BLaER1 treated with 17β-estradiol and CSF1 and Interleukin-3, amounts not matched to agents 10 nM and 100 nM (cell line): ENCODE measurements around the gene CTXND2.
A peak's percentile ranks its signal among the peaks of the same experiment; 100 is the strongest.
"Not testable (repeated sequence)": the region's sequence is repeated elsewhere in the genome, so short reads cannot be mapped to it uniquely, and the experiment has no call there.

Experiments used
- H3K27ac ChIP-seq, 11 experiments: shearing (Covaris generic); formaldehyde crosslinking; 2 replicates each; pipeline ENCODE4 v1.8.1; 2022
- H3K27me3 ChIP-seq, 11 experiments: shearing (Covaris generic); formaldehyde crosslinking; 2 replicates each; pipeline ENCODE4 v1.8.1; 2022
- H3K36me3 ChIP-seq, 11 experiments: shearing (Covaris generic); formaldehyde crosslinking; 2 replicates each; pipeline ENCODE4 v1.8.1; 2022
- H3K4me1 ChIP-seq, 10 experiments: shearing (Covaris generic); formaldehyde crosslinking; 2 replicates each; pipeline ENCODE4 v1.8.1; 2022
- H3K4me2 ChIP-seq, 11 experiments: shearing (Covaris generic); formaldehyde crosslinking; 2 replicates each; pipeline ENCODE4 v1.8.1; 2022
- H3K4me3 ChIP-seq, 10 experiments: shearing (Covaris generic); formaldehyde crosslinking; 2 replicates each; pipeline ENCODE4 v1.8.1; 2022
- H3K9ac ChIP-seq, 11 experiments: shearing (Covaris generic); formaldehyde crosslinking; 2 replicates each; pipeline ENCODE4 v1.8.1; 2022
- H3K9me3 ChIP-seq, 11 experiments: shearing (Covaris generic); formaldehyde crosslinking; replicated peaks in 1 of 11; 2 replicates each; pipeline ENCODE4 v1.8.1; 2022
- H4K20me1 ChIP-seq, 11 experiments: shearing (Covaris generic); formaldehyde crosslinking; 2 replicates each; pipeline ENCODE4 v1.8.1; 2022
- Cebpa-rat ChIP-seq, 11 experiments: shearing (Covaris generic); IDR thresholded peaks; 2 replicates each; pipeline ENCODE4 v1.8.1; 2022

CTXND2 gene

DNA sequence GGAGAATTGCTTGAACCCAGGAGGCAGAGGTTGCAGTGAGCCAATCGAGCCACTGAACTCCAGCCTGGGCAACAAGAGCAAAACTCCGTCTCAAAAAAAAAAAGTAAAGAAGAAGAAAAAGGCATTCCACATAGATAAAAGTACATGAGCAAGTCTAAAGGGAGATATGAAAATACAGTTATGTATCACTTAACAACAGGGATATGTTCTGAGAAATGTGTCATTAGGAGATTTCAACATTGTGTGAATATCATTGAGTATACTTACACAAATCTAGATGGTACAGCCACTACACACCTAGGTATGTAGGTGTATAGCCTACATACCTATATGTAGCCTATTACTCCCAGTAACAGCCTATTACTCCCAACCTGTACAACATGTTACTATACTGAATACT lies 23.2 kb upstream of the CTXND2 start:
- peaks cover 0 to 5% (median 0%) of the 10 kb centered on the region in 10 experiments; a peak in 1 of 20 replicates for H3K4me1 ChIP-seq
- H3K36me3 ChIP-seq, result peaks cover 23 to 82% (median 44%) of the 10 kb centered on the region in 11 experiments
- no peak for TF ChIP-seq Cebpa-rat (IDR thresholded peaks at IDR 0.05)
- H3K9ac ChIP-seq, result no peak overlapping the region
- peaks cover 0 to 93% (median 0%) of the 10 kb centered on the region in 11 experiments; a peak in 5 of 22 replicates for H4K20me1 ChIP-seq
- H3K27me3 ChIP-seq, result no peaks in the 10 kb centered on the region
- no peak overlapping the region for H3K4me3 ChIP-seq
- H3K27ac ChIP-seq, result no peak overlapping the region
- no peak overlapping the region for H3K4me2 ChIP-seq
- H3K9me3 ChIP-seq, result peaks cover 11 to 28% (median 17%) of the 10 kb centered on the region in 11 experiments; a peak in 18 of 22 replicates

- H3K36me3 ChIP-seq, result peaks cover 24 to 84% (median 49%) of the 10 kb centered on the region in 11 experiments
- H3K4me2 ChIP-seq, H3K27ac ChIP-seq, H3K9ac ChIP-seq, H3K4me3 ChIP-seq, H3K4me1 ChIP-seq, H3K27me3 ChIP-seq: not testable (repeated sequence)
- peaks cover 12 to 28% (median 17%) of the 10 kb centered on the region in 11 experiments; a peak in 18 of 22 replicates for H3K9me3 ChIP-seq
- H4K20me1 ChIP-seq, result peaks cover 0 to 95% (median 0%) of the 10 kb centered on the region in 11 experiments; a peak in 5 of 22 replicates
Measured at GRCh38 chr1:150864200-150864599, 22.7 kb upstream of the CTXND2 start.

DNA sequence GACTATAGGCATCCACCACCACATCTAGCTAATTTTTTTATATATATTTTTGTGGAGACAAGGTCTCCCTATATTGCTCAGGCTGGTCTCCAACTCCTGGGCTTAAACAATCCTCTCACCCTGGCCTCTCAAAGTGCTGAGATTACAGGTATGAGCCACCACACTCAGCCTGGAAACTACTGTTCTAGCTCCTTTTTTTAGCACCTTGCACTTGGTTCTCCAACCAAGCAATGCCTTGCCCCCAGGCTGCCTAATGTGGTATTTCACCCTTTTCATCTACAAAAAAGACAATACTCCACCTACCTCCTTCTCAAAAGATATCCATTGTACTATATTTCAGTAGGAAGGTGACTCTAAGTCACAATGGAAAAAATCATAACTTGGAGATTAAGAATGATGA lies 17.3 kb upstream of the CTXND2 start:
- Histone ChIP-seq H3K4me2 (no peak overlapping the region), H3K9ac (no peak overlapping the region), H3K9me3 (peaks cover 0 to 13% (median 4%) of the 10 kb centered on the region in 11 experiments; a peak in 7 of 22 replicates), H3K4me1 (peaks cover 8 to 22% (median 12%) of the 10 kb centered on the region in 10 experiments), H4K20me1 (peaks cover 0 to 97% (median 0%) of the 10 kb centered on the region in 11 experiments; a peak in 5 of 22 replicates), H3K36me3 (peaks cover 5 to 80% (median 41%) of the 10 kb centered on the region in 11 experiments), H3K4me3 (no peak overlapping the region), H3K27me3 (no peaks in the 10 kb centered on the region), H3K27ac (no peak overlapping the region)
- no peak for TF ChIP-seq Cebpa-rat (IDR thresholded peaks at IDR 0.05)

- H3K9ac ChIP-seq, result no peak overlapping the region
- no peak overlapping the region for H3K27ac ChIP-seq
- H3K27me3 ChIP-seq, result no peaks in the 10 kb centered on the region
- H3K4me3 ChIP-seq, result no peak overlapping the region
- TF ChIP-seq Cebpa-rat (IDR thresholded peaks at IDR 0.05), result no peak
- peaks cover 5 to 61% (median 34%) of the 10 kb centered on the region in 11 experiments for H3K36me3 ChIP-seq
- peaks cover 11 to 30% (median 24%) of the 10 kb centered on the region in 10 experiments for H3K4me1 ChIP-seq
- H3K9me3 ChIP-seq, result peaks cover 0 to 12% (median 4%) of the 10 kb centered on the region in 11 experiments; a peak in 7 of 22 replicates
- peaks cover 0 to 68% (median 0%) of the 10 kb centered on the region in 11 experiments; a peak in 5 of 22 replicates for H4K20me1 ChIP-seq
- H3K4me2 ChIP-seq, result no peak overlapping the region; a peak in 1 of 22 replicates
Measured at GRCh38 chr1:150872572-150872971, 14.4 kb upstream of the CTXND2 start.

DNA sequence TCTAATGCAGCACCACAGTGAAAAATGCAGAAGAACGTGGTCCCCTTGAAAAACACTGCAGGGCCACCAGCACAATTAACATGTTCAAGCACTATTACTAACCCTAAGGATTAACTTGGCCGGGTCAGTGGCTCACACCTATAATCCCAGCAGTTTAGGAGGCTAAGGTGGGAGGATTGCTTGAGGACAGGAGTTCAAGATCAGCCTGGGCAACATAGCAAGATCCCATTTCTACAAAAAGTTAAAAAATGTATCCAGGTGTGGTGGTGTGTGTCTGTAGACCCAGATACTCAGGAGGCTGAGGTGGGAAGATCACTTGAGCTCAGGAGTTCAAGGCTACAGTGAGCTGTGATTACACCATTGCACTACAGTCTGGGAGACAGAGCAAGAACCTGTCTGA lies 13.4 kb upstream of the CTXND2 start:
- H4K20me1 ChIP-seq, result peaks cover 0 to 58% (median 0%) of the 10 kb centered on the region in 11 experiments; a peak in 5 of 22 replicates
- no peak overlapping the region for H3K9ac ChIP-seq
- peaks cover 0 to 4% (median 0%) of the 10 kb centered on the region in 11 experiments; a peak in 2 of 22 replicates for H3K9me3 ChIP-seq
- no peak for TF ChIP-seq Cebpa-rat (IDR thresholded peaks at IDR 0.05)
- no peak overlapping the region for H3K4me3 ChIP-seq
- H3K4me2 ChIP-seq, result peak overlapping the region in 9 of 11 experiments; percentile 24 to 94 (median 88); a peak in 11 of 22 replicates
- peaks cover 11 to 31% (median 24%) of the 10 kb centered on the region in 10 experiments for H3K4me1 ChIP-seq
- H3K27me3 ChIP-seq, result no peaks in the 10 kb centered on the region
- no peak overlapping the region for H3K27ac ChIP-seq
- H3K36me3 ChIP-seq, result peaks cover 5 to 52% (median 25%) of the 10 kb centered on the region in 11 experiments; a peak in 19 of 22 replicates

GRCh38 chr1:150874455-150875196 lies 12.3 kb upstream of the CTXND2 start:
- H3K4me2 ChIP-seq, result peak overlapping the region; percentile 76 to 94 (median 90)
- H3K4me3 ChIP-seq, result peak overlapping the region; percentile 73 to 93 (median 76)
- H3K4me1 ChIP-seq, result peaks cover 11 to 31% (median 24%) of the 10 kb centered on the region in 10 experiments
- TF ChIP-seq Cebpa-rat (IDR thresholded peaks at IDR 0.05), result no peak
- no peaks in the 10 kb centered on the region for H3K27me3 ChIP-seq
- peaks cover 0 to 48% (median 0%) of the 10 kb centered on the region in 11 experiments; a peak in 5 of 22 replicates for H4K20me1 ChIP-seq
- no peaks in the 10 kb centered on the region for H3K9me3 ChIP-seq
- H3K9ac ChIP-seq, result peak overlapping the region; percentile 35 to 91 (median 85); a peak in 21 of 22 replicates
- H3K36me3 ChIP-seq, result peaks cover 5 to 41% (median 15%) of the 10 kb centered on the region in 11 experiments; a peak in 17 of 22 replicates
- peak overlapping the region; percentile 14 to 91 (median 79); a peak in 17 of 22 replicates for H3K27ac ChIP-seq

DNA sequence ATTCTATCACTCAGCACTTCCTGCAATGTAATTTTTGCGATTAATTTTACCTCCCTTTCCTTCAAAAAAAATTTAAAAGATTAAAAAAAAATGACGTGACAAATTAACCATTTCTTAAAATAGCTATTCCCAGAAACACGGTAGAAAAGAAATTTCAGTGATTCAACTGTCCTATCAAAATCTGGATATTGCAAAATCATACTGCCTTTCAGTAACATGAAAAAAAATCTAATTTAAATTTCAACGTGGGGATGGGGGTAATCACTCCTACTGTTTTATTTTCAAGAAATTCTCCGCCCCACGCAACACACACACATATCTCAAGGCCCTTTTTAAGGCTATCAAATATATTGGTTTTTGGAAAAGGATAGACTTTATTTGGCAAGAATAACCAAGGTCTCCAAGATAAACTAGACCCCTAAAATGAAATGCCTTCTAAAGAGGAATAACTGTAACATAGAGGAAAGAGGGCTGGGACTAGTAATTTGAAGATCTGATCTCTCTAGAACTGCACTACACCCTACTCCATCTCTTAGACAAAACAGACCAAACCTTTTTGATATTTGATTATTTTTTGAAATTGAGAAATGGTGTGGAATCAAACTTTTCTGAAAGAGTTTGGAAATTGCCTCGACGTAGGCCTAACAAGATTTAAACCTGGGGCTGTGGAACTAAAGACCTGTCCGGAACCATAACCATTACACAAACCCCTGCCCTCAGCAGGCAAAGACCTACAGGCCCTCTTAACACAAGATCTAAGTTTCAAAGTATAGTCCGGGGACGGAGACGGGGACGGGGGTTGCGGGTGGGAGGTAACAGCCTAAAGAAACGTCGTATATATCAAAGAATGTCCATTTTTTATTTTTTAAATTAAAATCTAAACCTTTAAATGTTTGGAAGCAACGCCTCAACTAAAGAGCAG lies 11.5 kb upstream of the CTXND2 start:
- peak overlapping the region; percentile 76 to 94 (median 90) for H3K4me2 ChIP-seq
- H4K20me1 ChIP-seq, result peaks cover 0 to 40% (median 0%) of the 10 kb centered on the region in 11 experiments; a peak in 5 of 22 replicates
- peak overlapping the region; percentile 75 to 91 (median 82) for H3K27ac ChIP-seq
- H3K9ac ChIP-seq, result peak overlapping the region; percentile 78 to 91 (median 85)
- H3K4me3 ChIP-seq, result peak overlapping the region; percentile 73 to 93 (median 76)
- peaks cover 11 to 31% (median 24%) of the 10 kb centered on the region in 10 experiments for H3K4me1 ChIP-seq
- TF ChIP-seq Cebpa-rat (IDR thresholded peaks at IDR 0.05), result no peak
- peaks cover 5 to 32% (median 12%) of the 10 kb centered on the region in 11 experiments; a peak in 16 of 22 replicates for H3K36me3 ChIP-seq
- no peaks in the 10 kb centered on the region for H3K27me3 ChIP-seq
- H3K9me3 ChIP-seq, result no peaks in the 10 kb centered on the region

DNA sequence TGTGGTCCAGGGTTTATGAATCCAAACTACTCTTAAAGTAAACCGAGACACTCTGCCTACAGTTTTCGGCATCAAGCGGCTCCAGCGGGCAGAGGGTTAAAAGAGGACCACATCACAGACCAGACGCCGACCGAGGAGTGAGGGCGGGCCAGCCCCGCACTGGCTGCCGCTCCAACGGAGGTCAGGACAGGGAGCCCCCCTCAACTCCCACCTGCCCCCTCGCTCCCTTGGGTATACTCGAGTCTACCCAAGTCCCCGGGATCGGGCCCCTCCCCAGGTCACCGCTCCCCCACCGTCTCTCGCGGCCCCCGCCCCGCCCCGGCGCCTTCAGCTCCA lies 10.8 kb upstream of the CTXND2 start:
- peak overlapping the region; percentile 73 to 93 (median 76) for H3K4me3 ChIP-seq
- H3K36me3 ChIP-seq, result peaks cover 5 to 26% (median 12%) of the 10 kb centered on the region in 11 experiments; a peak in 16 of 22 replicates
- H3K27me3 ChIP-seq, result no peaks in the 10 kb centered on the region
- H3K4me2 ChIP-seq, result peak overlapping the region; percentile 76 to 94 (median 90)
- H3K27ac ChIP-seq, result peak overlapping the region; percentile 75 to 91 (median 82)
- H3K9me3 ChIP-seq, result no peaks in the 10 kb centered on the region
- peaks cover 11 to 31% (median 24%) of the 10 kb centered on the region in 10 experiments for H3K4me1 ChIP-seq
- no peak for TF ChIP-seq Cebpa-rat (IDR thresholded peaks at IDR 0.05)
- H4K20me1 ChIP-seq, result peaks cover 0 to 34% (median 0%) of the 10 kb centered on the region in 11 experiments; a peak in 5 of 22 replicates
- peak overlapping the region; percentile 78 to 91 (median 85) for H3K9ac ChIP-seq

DNA sequence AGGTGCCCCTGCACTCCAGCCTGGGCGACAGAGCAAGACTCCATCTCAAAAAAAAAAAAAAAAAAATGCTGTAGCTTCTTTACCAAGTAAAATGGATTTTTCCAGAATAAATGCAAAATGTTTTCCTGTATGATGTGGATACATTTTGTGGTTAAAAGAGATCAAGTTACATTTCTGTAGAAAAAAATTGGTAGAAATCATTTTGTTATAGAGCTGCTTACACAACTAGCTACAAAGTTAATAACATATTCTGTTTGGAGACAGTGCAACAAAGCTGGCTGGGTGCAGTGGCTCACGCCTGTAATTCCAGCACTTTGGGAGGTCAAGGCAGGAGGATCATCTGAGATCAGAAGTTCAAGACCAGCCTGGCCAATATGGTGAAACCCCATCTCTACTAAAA lies 8.0 kb upstream of the CTXND2 start:
- H3K27me3 ChIP-seq, H3K4me2 ChIP-seq, H3K9me3 ChIP-seq, H3K9ac ChIP-seq, H3K27ac ChIP-seq, H3K4me3 ChIP-seq, H3K36me3 ChIP-seq, H4K20me1 ChIP-seq: not testable (repeated sequence)
- H3K4me1 ChIP-seq, result peaks cover 6 to 38% (median 32%) of the 10 kb centered on the region in 10 experiments
